ENCODE measurements around the gene PLCB3.

The PLCB3 gene

DNA sequence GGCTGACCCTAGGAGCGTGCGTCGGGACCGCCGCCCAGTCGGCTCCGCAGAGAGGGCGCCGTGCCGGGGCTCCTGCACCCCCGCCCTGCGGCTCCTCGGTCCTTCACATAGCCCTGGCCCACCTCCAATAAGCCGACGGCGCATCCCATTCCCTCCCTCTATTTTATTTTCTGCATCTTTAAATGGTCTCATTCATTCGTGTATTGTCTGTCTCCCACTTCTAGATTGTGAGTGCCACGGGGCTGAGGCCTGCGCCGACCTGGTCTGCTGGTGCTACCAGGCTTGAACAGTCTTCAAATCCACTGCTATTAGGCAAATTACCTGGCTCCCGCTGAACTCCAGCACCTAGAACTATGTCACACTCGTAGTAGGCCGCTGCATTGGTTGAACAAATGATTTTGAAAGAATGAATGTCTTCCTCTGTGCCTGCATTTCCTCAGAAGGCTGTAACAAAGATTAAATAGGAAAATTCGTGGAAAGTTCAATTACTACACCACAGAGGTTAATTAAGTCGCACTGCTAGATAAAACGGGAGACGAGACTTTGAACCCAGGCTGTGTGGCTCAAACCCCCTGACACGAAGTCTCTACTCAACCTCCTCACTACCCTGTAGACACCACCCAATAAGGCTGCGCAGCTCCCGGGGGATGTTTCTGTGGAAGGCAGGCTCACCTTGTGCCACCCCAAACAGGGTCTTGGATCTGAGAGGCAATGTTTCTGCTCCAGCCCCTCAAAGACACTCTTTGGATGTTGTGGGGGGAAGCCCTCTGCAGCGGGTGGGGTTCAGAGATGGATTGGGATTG lies 3.4 kb upstream of the PLCB3 start:
- TF ChIP-seq, protein P1, sequence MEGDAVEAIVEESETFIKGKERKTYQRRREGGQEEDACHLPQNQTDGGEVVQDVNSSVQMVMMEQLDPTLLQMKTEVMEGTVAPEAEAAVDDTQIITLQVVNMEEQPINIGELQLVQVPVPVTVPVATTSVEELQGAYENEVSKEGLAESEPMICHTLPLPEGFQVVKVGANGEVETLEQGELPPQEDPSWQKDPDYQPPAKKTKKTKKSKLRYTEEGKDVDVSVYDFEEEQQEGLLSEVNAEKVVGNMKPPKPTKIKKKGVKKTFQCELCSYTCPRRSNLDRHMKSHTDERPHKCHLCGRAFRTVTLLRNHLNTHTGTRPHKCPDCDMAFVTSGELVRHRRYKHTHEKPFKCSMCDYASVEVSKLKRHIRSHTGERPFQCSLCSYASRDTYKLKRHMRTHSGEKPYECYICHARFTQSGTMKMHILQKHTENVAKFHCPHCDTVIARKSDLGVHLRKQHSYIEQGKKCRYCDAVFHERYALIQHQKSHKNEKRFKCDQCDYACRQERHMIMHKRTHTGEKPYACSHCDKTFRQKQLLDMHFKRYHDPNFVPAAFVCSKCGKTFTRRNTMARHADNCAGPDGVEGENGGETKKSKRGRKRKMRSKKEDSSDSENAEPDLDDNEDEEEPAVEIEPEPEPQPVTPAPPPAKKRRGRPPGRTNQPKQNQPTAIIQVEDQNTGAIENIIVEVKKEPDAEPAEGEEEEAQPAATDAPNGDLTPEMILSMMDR (IDR thresholded peaks at IDR 0.05; ENCODE audit: low read depth, low read length) = no peak
- DNase-seq (ENCODE audit: extremely low read depth, low read depth) = no peak

DNA sequence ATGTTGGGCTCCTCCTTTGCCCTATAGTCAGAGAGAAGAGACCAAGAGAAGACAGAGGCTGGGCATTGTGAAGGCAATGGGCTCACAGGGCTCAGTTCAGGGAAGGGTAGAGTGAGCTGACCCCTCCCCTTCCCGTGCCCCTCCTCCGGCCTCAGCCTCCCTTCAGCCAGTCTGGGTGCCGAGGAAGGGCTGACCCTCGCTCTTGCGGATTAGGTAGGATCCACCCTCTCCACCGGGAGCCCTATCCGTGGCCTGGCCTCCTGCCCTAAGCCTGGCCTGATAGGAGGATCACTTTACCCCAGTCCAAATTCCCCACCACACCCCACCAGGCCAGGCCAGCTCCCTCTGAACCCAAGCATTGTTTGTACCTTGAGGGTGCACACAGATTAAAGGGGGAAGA lies 2.8 kb upstream of the PLCB3 start:
- no peak for DNase-seq (ENCODE audit: extremely low read depth, low read depth)
- TF ChIP-seq, protein P1 (IDR thresholded peaks at IDR 0.05; ENCODE audit: low read depth, low read length) = no peak

GRCh38 chr11:64249038-64249437 lies 2.3 kb upstream of the PLCB3 start:
- no peak for DNase-seq (ENCODE audit: extremely low read depth, low read depth)
- TF ChIP-seq, protein P1 (IDR thresholded peaks at IDR 0.05; ENCODE audit: low read depth, low read length) = no peak

DNA sequence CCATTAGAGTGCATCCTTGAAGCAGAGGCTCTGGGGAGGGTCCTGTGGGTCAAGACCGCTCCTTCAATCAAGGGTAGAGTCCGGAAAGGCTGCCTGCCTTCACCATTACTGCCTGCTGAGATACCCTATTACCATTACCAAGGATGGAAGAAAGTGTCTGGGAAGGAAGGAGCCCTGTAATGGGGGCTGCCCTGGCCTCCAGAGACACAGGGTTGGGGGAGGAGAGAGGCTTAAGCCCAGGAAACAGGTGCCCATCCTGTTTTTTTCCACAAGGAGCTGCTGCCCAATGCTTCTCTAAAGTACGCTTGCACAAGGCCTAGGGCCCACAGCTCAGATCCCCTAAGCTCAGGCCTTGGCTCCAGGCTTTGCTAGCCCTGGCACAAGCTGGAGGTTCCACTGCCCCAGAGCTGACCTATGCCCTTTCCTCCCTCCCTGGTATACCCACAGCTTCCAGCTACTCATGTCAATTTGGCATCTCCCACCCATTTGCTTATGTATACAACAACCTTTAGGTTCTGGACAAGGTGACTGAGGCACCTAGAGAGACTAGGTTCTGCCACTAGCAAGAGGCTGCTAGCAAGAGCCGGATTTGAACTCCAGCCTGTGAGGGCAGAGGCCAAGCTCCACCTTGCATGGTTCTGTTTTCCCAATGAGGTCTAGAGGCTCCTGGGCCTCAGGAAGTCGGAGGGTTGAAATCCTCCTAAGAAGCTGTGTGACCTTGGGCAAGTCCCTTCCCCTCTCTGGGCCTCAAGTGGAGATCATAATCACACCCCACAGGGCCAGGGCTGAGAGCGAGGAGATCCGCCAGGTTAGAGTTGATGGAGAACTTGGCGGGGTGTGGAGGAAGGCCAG lies 1.5 kb upstream of the PLCB3 start:
- no peak for DNase-seq (ENCODE audit: extremely low read depth, low read depth)
- TF ChIP-seq, protein P1 (IDR thresholded peaks at IDR 0.05; ENCODE audit: low read depth, low read length) = no peak

DNA sequence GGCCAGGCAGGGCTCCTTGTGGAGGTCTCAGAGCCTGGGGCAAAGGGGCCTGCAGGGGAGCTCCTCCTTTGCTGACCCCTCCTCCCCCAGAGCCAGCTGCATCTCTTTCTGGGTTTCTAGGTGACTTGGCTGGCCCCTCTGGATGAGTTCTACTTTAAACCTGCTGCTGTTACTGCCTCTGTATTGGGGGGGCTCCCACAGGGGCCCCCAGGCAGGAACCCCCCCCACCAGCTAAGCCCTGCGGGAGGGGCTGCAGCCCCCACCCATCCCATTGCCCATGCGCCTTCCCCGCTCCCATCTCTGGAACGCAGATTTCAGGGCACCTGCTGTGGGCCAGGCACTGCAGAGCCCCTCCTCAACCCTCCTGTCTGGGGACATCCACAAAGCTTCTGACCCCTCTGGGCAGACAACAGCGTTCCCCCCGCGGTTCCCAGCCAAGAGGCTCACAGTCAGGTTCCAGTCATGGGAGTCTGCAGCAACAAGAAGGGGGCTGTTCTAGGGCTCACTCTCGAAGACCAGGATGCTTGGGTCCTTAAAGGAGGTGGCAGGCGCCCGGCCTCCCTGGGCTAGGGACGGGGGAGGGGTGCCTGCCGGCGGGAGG lies 815 bp upstream of the PLCB3 start:
- no peak for DNase-seq (ENCODE audit: extremely low read depth, low read depth)
- TF ChIP-seq, protein P1 (IDR thresholded peaks at IDR 0.05; ENCODE audit: low read depth, low read length) = no peak

GRCh38 chr11:64251753-64252002 lies 348 bp downstream of the PLCB3 start:
- TF ChIP-seq, protein P1 (IDR thresholded peaks at IDR 0.05; ENCODE audit: low read depth, low read length) = no peak
- no peak for DNase-seq (ENCODE audit: extremely low read depth, low read depth)
